SH-SY5Y (cell line): ENCODE results near the gene KNSTRN.

Source experiments
- GATA2 ChIP-seq: IDR thresholded peaks from 2 replicates; pipeline ENCODE4 v1.6.1; 2011; ENCODE audit warnings: mild to moderate bottlenecking, low read depth, low read length
- GATA3 ChIP-seq: IDR thresholded peaks from 2 replicates; pipeline ENCODE4 v1.6.1; 2011; ENCODE audit warnings: low read depth, mild to moderate bottlenecking, low read length, moderate library complexity

DNA sequence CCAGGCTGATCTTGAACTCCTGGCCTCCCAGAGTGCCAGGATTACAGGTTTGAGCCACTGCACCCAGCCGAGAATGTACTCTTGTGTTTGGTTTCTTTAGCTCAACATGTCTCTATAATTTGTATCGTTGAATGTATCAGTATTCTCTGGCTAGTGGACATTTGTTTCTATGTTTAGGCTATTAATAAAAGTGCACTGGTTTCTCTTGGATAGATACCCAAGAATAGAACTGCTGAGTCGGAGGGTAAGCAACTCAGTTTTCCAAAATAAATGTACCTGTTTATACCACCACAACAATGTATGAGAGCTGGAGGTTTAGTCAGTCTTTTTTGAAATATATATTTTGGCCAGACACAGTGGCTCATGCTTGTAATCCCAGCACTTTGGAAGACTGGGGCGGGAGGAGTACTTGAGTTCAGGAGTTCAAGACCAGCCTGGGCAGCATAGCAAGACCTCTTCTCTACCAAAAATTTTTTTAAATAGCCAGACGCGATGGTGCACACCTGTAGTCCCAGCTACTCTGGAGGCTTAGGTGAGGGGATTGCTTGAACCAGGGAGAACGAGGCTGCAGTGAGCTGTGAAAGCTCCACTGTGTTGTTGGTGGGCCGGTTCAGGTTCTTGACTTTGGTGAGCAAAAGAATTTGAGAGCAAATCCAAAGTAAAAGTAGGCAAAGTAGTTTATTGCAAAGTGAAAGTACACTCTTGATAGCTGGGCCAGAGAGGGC, 15.3 kb downstream of the KNSTRN start:
- no peak for TF ChIP-seq GATA3
- TF ChIP-seq GATA2: no peak
